Mesenchymal stem cell (in vitro differentiated cells and primary cell): ENCODE results near the gene TAS2R1.

Experiments used
- DNase-seq: peaks from one replicate; pipeline ENCODE4 v3.0.0-alpha.2; 2013
- H2AFZ ChIP-seq: one replicate; pipeline ENCODE4 v1.6.1; 2013; ENCODE audit warnings: low read depth, mild to moderate bottlenecking, control low read depth, inconsistent platforms, low read length, moderate library complexity
- H2AK5ac ChIP-seq: 2 replicates; pipeline ENCODE4 v1.6.1; 2013; ENCODE audit warnings: low read length, moderate library complexity, mild to moderate bottlenecking, inconsistent platforms; ENCODE audit not compliant: severe bottlenecking
- H2BK120ac ChIP-seq: one replicate; pipeline ENCODE4 v1.6.1; 2013; ENCODE audit warnings: low read depth, mild to moderate bottlenecking, inconsistent platforms, low read length, moderate library complexity
- H2BK12ac ChIP-seq, 2 experiments: one replicate each; pipeline ENCODE4 v1.6.1; 2013; ENCODE audit warnings: inconsistent platforms in 2 of 2, low read length in 2 of 2, mild to moderate bottlenecking in 2 of 2, moderate library complexity in 2 of 2, control low read depth in 1 of 2
- H2BK15ac ChIP-seq: one replicate; pipeline ENCODE4 v1.6.1; 2013; ENCODE audit warnings: mild to moderate bottlenecking, low read depth, inconsistent platforms; ENCODE audit not compliant: poor library complexity, severe bottlenecking
- H2BK5ac ChIP-seq: 2 replicates; pipeline ENCODE4 v1.6.1; 2013; ENCODE audit warnings: low read depth, mild to moderate bottlenecking, low read length, control low read depth, inconsistent platforms; ENCODE audit not compliant: poor library complexity, severe bottlenecking
- H3K14ac ChIP-seq, 2 experiments: one replicate each; pipeline ENCODE4 v1.6.1; 2013; ENCODE audit warnings: inconsistent platforms in 2 of 2, low read length in 2 of 2, control low read depth in 1 of 2, mild to moderate bottlenecking in 1 of 2, moderate library complexity in 1 of 2
- H3K18ac ChIP-seq, 2 experiments: one replicate each; pipeline ENCODE4 v1.6.1; 2013; ENCODE audit warnings: inconsistent platforms in 2 of 2, low read length in 2 of 2, control low read depth in 1 of 2, low read depth in 1 of 2, mild to moderate bottlenecking in 1 of 2
- H3K23ac ChIP-seq, 2 experiments: one replicate each; pipeline ENCODE4 v1.6.1; 2013; ENCODE audit warnings: inconsistent platforms in 2 of 2, low read length in 2 of 2, mild to moderate bottlenecking in 2 of 2, moderate library complexity in 2 of 2, control low read depth in 1 of 2
- H3K27ac ChIP-seq: 2 replicates; pipeline ENCODE4 v1.5.1; 2013; ENCODE audit warnings: mild to moderate bottlenecking, moderate library complexity, low read length, control low read depth, inconsistent platforms; ENCODE audit not compliant: poor library complexity, severe bottlenecking
- H3K27me3 ChIP-seq, 2 experiments: 2 replicates each; pipeline versions ENCODE4 v1.6.1 to v1.7.0; 2013; ENCODE audit warnings: low read length in 2 of 2, mild to moderate bottlenecking in 2 of 2, moderate library complexity in 2 of 2, control low read depth in 1 of 2, inconsistent platforms in 1 of 2; ENCODE audit not compliant: control insufficient read depth in 1 of 2, insufficient read depth in 1 of 2
- H3K36me3 ChIP-seq, 2 experiments: 2 replicates each; pipeline versions ENCODE4 v1.6.1 to v1.7.0; 2013; ENCODE audit warnings: low read length in 2 of 2, control low read depth in 1 of 2, inconsistent platforms in 1 of 2, low read depth in 1 of 2, mild to moderate bottlenecking in 1 of 2; ENCODE audit not compliant: insufficient read depth in 2 of 2, control insufficient read depth in 1 of 2
- H3K4ac ChIP-seq, 2 experiments: one replicate each; pipeline ENCODE4 v1.6.1; 2013; ENCODE audit warnings: inconsistent platforms in 2 of 2, low read length in 2 of 2, mild to moderate bottlenecking in 2 of 2, moderate library complexity in 2 of 2, control low read depth in 1 of 2, low read depth in 1 of 2
- H3K4me1 ChIP-seq: 2 replicates; pipeline ENCODE4 v1.6.1; 2013; ENCODE audit warnings: low read depth, low read length, control low read depth; ENCODE audit not compliant: control insufficient read depth, insufficient read depth
- H3K4me2 ChIP-seq: 2 replicates; pipeline ENCODE4 v1.6.1; 2013; ENCODE audit warnings: low read length, mild to moderate bottlenecking, inconsistent platforms; ENCODE audit not compliant: poor library complexity, severe bottlenecking
- H3K4me3 ChIP-seq, 2 experiments: 2 replicates each; pipeline versions ENCODE4 v1.5.1 to v1.7.0; 2013; ENCODE audit warnings: low read length in 2 of 2, mild to moderate bottlenecking in 2 of 2, control low read depth in 1 of 2, low read depth in 1 of 2; ENCODE audit not compliant: insufficient read depth in 1 of 2
- H3K79me1 ChIP-seq: replicated peaks from 2 replicates; pipeline ENCODE4 v1.6.1; 2013; ENCODE audit warnings: mild to moderate bottlenecking, control low read depth, low read length, inconsistent platforms; ENCODE audit not compliant: poor library complexity, severe bottlenecking
- H3K9ac ChIP-seq: 2 replicates; pipeline ENCODE4 v1.7.0; 2013; ENCODE audit warnings: mild to moderate bottlenecking, low read length, moderate library complexity
- H3K9me3 ChIP-seq: 2 replicates; pipeline ENCODE4 v1.7.0; 2013; ENCODE audit warnings: mild to moderate bottlenecking, low read length; ENCODE audit not compliant: control insufficient read depth
- H4K8ac ChIP-seq: one replicate; pipeline ENCODE4 v1.6.1; 2013; ENCODE audit warnings: inconsistent platforms, mild to moderate bottlenecking, low read length, moderate library complexity
- H4K91ac ChIP-seq: one replicate; pipeline ENCODE4 v1.6.1; 2013; ENCODE audit warnings: mild to moderate bottlenecking, low read length, inconsistent platforms
- WGBS: methylation state at CpG from one replicate; pipeline ENCODE4 v1.1.7; 2013; ENCODE audit warnings: mixed read lengths; 5-methylcytosine and 5-hydroxymethylcytosine counted together

TAS2R1 gene

DNA sequence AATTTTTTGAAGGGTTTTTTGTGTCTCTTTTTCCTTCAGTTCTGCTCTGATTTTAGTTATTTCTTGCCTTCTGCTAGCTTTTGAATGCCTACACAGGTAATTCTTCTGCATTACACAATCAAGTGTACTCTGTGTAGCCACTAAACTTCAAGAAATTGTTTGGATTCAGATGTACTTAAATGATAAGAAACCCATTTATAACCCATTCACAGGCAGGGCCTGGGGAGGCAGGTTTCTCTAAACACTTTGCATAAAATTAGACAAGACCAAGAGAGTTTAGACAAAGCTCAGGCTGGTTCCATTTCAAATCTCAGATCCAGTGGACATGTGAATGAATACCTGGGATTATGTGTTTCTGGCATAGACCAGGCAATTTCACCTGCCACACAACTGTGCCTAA, 43.0 kb downstream of the TAS2R1 start:
- Histone ChIP-seq H2BK120ac (no peak overlapping the region), H3K4ac (no peak overlapping the region), H3K14ac (no peak overlapping the region), H3K27ac (no peak overlapping the region), H3K23ac (no peak overlapping the region), H4K91ac (no peak overlapping the region), H3K9ac (no peak overlapping the region), H3K36me3 (no peaks in the 10 kb centered on the region), H2BK12ac (no peak overlapping the region), H3K4me3 (no peak overlapping the region), H3K18ac (no peak overlapping the region), H3K4me2 (no peak overlapping the region), H3K27me3 (no peaks in the 10 kb centered on the region), H3K4me1 (no peaks in the 10 kb centered on the region), H4K8ac (no peak overlapping the region), H2BK5ac (no peak overlapping the region), H3K79me1 (no peaks in the 10 kb centered on the region), H2AK5ac (no peak overlapping the region), H2AFZ (no peak overlapping the region), H3K9me3 (no peaks in the 10 kb centered on the region), H2BK15ac (no peak overlapping the region)
- no peak for DNase-seq

DNA sequence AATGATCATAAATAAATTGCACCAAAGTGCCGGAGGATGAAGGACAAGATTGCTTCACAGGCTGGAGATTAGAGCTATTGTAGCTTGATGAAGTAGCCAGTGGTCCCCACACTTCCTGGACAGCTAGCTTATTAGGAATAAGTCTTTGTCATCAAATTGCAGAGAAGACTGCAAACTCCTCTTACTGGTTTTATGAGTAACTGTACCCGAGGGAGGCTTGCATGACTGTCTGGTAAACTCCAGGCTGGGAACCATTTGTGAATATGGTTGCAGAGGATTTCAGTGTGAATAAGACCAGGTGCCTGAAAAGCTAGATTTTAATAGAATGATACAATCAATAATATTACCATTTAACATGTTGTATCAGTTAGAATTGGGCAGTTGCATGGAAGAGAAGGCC, 47.7 kb downstream of the TAS2R1 start:
- Histone ChIP-seq H2BK5ac (no peak overlapping the region), H3K27ac (no peak overlapping the region), H2BK120ac (no peak overlapping the region), H3K79me1 (no peaks in the 10 kb centered on the region), H3K23ac (no peak overlapping the region), H3K4me2 (no peak overlapping the region), H3K4me3 (no peak overlapping the region), H2BK12ac (no peak overlapping the region), H3K9me3 (no peaks in the 10 kb centered on the region), H2BK15ac (no peak overlapping the region), H3K27me3 (no peaks in the 10 kb centered on the region), H3K4ac (no peak overlapping the region), H3K18ac (no peak overlapping the region), H3K4me1 (no peaks in the 10 kb centered on the region), H3K9ac (no peak overlapping the region), H3K14ac (no peak overlapping the region), H3K36me3 (no peaks in the 10 kb centered on the region), H4K91ac (no peak overlapping the region), H2AFZ (no peak overlapping the region), H2AK5ac (no peak overlapping the region), H4K8ac (no peak overlapping the region)
- 36% methylated on average over 2 of the region's 2 CpGs for WGBS
- DNase-seq, result peak; percentile 10
